ENCODE measurements around the gene CALHM4. TPM values are rescaled to one million over a fixed set of nuclear protein-coding genes. Genes with fewer than 3 reads are reported as not detected.
"Not testable (repeated sequence)": the region's sequence is repeated elsewhere in the genome, so short reads cannot be mapped to it uniquely, and the experiment has no call there.

The CALHM4 gene
- total RNA-seq, 1 experiment from 2014 or later: not detected

DNA sequence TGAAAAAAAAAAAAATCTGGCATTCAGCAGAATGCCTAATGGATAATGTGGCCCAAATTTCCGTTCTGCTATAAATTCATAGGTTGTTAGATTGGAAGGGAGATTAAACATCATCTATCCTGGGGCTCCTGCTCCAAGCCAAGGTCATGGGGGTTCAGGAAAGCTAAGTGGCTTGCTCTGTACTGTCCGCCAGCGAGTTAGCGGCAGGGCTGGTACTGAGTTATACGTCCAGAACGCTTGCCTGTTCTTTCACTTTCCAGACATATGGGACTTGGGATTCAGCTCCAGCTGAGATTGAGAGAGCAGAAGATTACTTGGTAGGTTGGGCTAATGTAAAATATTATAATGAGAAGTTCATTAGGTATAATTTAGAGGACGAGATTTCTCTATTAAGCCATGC, 18.6 kb downstream of the CALHM4 start:
- no peak for DNase-seq (ENCODE audit: low read depth)

DNA sequence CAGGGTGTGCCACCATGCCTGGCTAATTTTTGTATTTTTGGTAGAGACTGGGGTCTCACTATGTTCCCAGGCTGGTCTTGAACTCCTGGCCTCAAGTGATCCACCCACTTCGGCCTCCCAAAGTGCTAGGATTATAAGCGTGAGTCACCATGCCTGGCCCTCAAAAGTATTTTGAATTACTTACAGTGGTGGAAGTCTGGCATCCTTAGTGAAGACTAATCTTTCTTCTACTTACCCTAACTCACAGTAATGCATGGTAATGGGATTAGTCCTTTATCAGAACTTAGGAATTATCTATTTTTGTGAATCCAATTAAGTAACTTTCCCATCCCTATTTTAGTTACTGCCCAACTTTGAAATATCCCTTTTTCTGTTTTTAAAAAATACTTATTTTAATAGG, 21.7 kb downstream of the CALHM4 start:
- no peak for DNase-seq (ENCODE audit: low read depth)

GRCh38 chr6:116577486-116577885, 23.9 kb downstream of the CALHM4 start:
- no peak for DNase-seq (ENCODE audit: low read depth)

DNA sequence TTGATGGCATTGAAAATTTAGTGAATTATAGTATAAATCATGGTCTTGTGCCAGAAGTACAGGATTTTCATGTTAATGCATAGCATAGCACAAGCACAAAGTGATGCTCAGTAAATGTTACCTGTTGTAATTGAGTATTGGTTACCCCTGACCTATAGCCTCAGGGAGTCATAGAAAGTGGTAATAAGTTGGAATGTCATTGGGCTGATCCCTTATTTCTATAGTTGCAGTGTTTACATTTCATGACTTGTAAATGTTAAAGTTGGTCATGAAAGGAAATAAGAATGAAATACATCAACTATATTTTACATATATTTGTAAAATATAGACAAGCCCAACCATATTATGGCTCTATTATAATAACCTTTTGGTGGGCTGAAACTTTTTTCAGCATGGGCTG, 24.8 kb downstream of the CALHM4 start:
- no peak for DNase-seq (ENCODE audit: low read depth)

- DNase-seq (ENCODE audit: low read depth): no peak
These were observed 25.6 kb downstream of the CALHM4 start for GRCh38 chr6:116579143-116579542.

- no peak for DNase-seq (ENCODE audit: low read depth)
These were observed 26.6 kb downstream of the CALHM4 start for GRCh38 chr6:116580198-116580597.

DNA sequence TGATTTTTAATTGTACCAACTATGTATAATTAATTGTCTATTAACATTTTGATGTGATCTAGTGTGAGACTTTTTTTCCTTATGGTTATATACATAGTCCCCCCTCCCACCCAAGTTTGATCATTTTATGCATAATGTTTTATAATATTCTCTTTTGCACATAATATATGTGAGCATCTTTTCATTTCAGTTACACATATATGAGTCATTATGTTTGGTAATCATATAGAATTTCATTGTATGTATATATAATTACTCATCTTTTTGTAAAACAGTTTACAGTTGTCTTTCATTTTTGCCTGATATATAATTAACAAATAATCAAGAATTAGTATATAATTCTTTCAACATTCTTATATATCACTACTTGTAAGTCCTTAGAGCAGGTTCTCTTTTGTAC, 32.7 kb downstream of the CALHM4 start:
- DNase-seq (ENCODE audit: low read depth): no peak

DNA sequence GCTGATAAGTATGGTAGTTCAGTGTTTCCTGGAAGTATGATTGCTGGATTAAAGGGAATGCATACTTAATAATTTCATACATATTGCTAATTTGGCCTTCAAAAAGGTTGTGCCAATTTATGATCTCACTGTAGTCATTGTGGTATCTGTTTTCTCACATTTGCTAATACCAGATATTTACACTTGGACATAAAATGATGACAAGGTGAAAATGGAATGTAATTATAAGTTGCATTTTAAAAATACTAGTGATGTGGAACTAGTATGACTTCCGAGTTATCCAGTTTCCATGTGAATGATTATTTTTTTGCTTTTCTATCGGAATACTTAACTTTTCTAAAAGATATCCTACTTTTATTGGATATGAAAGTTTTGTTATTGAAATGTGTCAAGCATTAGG, 33.2 kb downstream of the CALHM4 start:
- no peak for DNase-seq (ENCODE audit: low read depth)

DNA sequence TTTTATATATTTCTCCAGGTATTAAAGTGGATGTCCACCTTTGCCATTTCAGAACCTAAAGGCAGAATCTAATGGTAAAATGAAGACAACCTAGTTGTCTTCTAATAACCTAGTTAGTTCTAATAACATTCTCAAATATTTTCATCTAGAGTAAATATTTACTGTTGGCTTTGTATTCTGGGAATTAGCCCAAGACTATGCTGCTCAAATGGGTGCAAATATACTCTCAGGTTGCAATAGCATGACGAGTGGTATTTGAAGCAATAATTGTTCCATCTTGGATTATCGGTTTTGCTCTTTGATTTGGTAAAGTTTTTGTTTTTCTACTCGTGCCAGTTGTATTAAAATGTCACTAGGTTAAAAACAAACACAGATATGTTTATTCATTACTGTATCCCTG, 41.7 kb downstream of the CALHM4 start:
- no peak for DNase-seq (ENCODE audit: low read depth)

GRCh38 chr6:116596815-116597214, 43.3 kb downstream of the CALHM4 start:
- no peak for DNase-seq (ENCODE audit: low read depth)

DNA sequence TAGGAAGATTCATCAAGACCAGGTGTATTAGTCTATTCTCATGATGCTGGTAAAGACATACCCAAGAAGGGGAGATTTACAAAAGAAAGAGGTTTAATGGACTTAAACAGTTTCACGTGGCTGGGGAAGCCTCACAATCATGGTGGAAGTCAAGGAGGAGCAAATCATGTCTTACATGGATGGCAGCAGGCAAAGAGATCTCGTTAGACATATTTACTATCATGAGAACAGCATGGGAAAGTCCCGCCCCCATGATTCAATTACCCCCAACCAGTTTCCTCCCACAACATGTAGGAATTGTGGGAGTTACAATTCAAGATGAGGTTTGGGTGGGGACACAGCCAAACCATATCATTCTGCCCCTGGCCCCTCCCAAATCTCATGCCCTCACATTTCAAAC, 50.4 kb downstream of the CALHM4 start:
- DNase-seq (ENCODE audit: low read depth): not testable (repeated sequence)

- DNase-seq (ENCODE audit: low read depth): not testable (repeated sequence)
These were observed 51.3 kb downstream of the CALHM4 start for GRCh38 chr6:116604868-116605267.

- no peak for DNase-seq (ENCODE audit: low read depth)
These were observed 52.4 kb downstream of the CALHM4 start for GRCh38 chr6:116605935-116606334.

Other genes starting within 250 kb of the CALHM4 start
- gene DSE, start 182.8 kb upstream of the CALHM4 start, total RNA-seq (2014; rRNA removed; shearing (Covaris generic)): 38.6 and 44.3 TPM in 2 replicates
- 0.31 TPM in 1 of 2 replicates, not detected in the other for gene CALHM6, start 92.4 kb upstream of the CALHM4 start, total RNA-seq (2014; rRNA removed; shearing (Covaris generic))
- gene CALHM5, start 42.1 kb upstream of the CALHM4 start, total RNA-seq (2014; rRNA removed; shearing (Covaris generic)): 1.0 and 1.3 TPM in 2 replicates
- gene TRAPPC3L, start 8.1 kb upstream of the CALHM4 start, total RNA-seq (2014; rRNA removed; shearing (Covaris generic)): 0.06 TPM in 1 of 2 replicates, not detected in the other
- gene RWDD1, start 17.8 kb downstream of the CALHM4 start, total RNA-seq (2014; rRNA removed; shearing (Covaris generic)): 50.5 and 51.4 TPM in 2 replicates
- 0.27 and 0.32 TPM in 2 replicates for gene RSPH4A, start 62.7 kb downstream of the CALHM4 start, total RNA-seq (2014; rRNA removed; shearing (Covaris generic))
- gene ZUP1, start 115.0 kb downstream of the CALHM4 start, total RNA-seq (2014; rRNA removed; shearing (Covaris generic)): 13.4 and 13.7 TPM in 2 replicates
- gene KPNA5, start 127.5 kb downstream of the CALHM4 start, total RNA-seq (2014; rRNA removed; shearing (Covaris generic)): 5.1 and 7.0 TPM in 2 replicates
- not detected in 2 replicates for gene FAM162B, start 212.0 kb downstream of the CALHM4 start, total RNA-seq (2014; rRNA removed; shearing (Covaris generic))